ENCODE measurements around the gene DENND5B. TPM values are rescaled to one million over a fixed set of nuclear protein-coding genes. Genes with fewer than 3 reads are reported as not detected.

The DENND5B gene
- total RNA-seq, 4 donors from 2014 or later = 15.7 to 19.1 (median 18.5) TPM

DNA sequence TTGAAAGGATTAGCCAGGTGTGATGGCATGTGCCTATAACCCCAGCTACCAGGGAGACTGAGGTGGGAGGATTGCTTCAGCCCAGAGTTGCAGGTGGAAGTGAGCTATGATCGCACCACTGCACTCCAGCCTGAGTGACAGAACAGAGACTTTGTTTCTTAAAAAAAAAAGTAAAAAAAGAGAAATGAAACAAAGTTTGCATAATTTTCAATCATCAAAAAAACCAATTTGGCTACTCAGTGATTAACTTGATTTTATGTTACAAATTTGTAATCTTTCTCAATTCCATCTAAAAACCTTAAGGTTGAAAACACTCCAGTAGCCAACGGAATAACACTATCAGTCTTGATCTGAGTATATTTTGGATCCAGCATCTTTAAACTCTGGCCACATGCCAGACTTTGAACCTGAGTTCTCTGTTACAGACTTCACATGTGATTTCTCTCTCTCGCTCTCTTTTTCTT lies 12.6 kb upstream of the DENND5B start:
- Histone ChIP-seq H3K27me3 (no peaks in the 10 kb centered on the region), H3K4me3 (no peak overlapping the region), H3K36me3 (no peaks in the 10 kb centered on the region), H3K27ac (replicated peaks in 1 of 4) (no peak overlapping the region), H3K4me1 (no peaks in the 10 kb centered on the region), H3K9me3 (peaks cover 0 to 12% (median 10%) of the 10 kb centered on the region in 4 donors)
- intact Hi-C loops (cut with DNase I) = no loop called here
- no peak for DNase-seq (ENCODE audit: extremely low spot score)
- 76% methylated on average over 3 of the region's 3 CpGs for WGBS
- no peak for TF ChIP-seq POLR2AphosphoS5 (IDR thresholded peaks at IDR 0.05)
- TF ChIP-seq, protein P1, sequence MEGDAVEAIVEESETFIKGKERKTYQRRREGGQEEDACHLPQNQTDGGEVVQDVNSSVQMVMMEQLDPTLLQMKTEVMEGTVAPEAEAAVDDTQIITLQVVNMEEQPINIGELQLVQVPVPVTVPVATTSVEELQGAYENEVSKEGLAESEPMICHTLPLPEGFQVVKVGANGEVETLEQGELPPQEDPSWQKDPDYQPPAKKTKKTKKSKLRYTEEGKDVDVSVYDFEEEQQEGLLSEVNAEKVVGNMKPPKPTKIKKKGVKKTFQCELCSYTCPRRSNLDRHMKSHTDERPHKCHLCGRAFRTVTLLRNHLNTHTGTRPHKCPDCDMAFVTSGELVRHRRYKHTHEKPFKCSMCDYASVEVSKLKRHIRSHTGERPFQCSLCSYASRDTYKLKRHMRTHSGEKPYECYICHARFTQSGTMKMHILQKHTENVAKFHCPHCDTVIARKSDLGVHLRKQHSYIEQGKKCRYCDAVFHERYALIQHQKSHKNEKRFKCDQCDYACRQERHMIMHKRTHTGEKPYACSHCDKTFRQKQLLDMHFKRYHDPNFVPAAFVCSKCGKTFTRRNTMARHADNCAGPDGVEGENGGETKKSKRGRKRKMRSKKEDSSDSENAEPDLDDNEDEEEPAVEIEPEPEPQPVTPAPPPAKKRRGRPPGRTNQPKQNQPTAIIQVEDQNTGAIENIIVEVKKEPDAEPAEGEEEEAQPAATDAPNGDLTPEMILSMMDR (IDR thresholded peaks at IDR 0.05) = no peak
- TF ChIP-seq EP300 (IDR thresholded peaks at IDR 0.05) = no peak
- no peak for TF ChIP-seq POLR2A (IDR thresholded peaks at IDR 0.05; ENCODE audit: low read depth)

DNA sequence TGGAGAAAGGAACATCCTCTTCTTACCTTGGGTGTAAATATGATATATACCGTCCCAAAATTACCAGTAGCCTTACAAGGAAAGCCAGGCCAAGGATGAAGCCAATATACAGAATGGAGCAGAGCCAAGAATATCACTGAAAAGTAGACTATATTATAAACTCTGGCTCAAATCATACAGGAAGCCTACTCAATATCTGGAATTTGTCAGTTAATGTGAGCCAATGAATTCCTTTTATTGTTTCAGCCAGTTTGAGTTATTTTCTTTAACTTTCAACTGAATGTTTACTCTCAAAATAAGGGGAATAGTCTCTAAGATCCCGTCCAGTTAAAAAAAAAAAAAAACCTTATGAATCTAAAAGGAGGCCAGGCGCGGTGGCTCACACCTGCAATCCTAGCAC lies 9.8 kb upstream of the DENND5B start:
- Histone ChIP-seq H3K4me1 (no peaks in the 10 kb centered on the region), H3K9me3 (no peaks in the 10 kb centered on the region), H3K36me3 (no peaks in the 10 kb centered on the region), H3K4me3 (no peak overlapping the region), H3K27me3 (no peaks in the 10 kb centered on the region), H3K27ac (replicated peaks in 1 of 4) (no peak overlapping the region)
- 69% methylated on average over 4 of the region's 4 CpGs for WGBS
- no peak for DNase-seq (ENCODE audit: extremely low spot score)
- TF ChIP-seq, protein P1 (IDR thresholded peaks at IDR 0.05) = no peak
- no peak for TF ChIP-seq POLR2AphosphoS5 (IDR thresholded peaks at IDR 0.05)
- TF ChIP-seq POLR2A (IDR thresholded peaks at IDR 0.05; ENCODE audit: low read depth) = no peak
- TF ChIP-seq EP300 (IDR thresholded peaks at IDR 0.05) = no peak
- intact Hi-C loops (cut with DNase I) = no loop called here

DNA sequence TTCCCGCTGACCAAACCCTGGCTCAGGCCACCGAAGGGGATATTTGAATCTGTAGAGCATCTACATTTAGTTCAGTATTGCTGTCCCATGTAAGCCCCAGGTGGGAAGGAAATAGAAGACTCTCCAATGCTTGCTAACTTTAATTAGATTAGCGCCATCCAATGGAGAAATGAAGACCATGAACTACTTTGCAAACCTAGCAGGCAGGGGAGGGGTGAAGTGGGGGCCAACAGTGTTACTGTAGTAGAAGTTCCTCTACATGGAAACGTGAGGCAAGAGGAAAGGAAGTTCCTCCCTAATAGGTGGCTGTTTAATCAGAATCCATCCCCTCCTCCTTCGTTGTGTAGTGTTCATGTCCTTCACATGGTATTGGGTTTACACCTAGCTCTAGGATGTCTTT lies 9.3 kb upstream of the DENND5B start:
- intact Hi-C loops (cut with DNase I) = no loop called here
- H3K36me3 ChIP-seq = no peaks in the 10 kb centered on the region
- no peak for TF ChIP-seq POLR2AphosphoS5 (IDR thresholded peaks at IDR 0.05)
- TF ChIP-seq EP300 (IDR thresholded peaks at IDR 0.05) = no peak
- TF ChIP-seq POLR2A (IDR thresholded peaks at IDR 0.05; ENCODE audit: low read depth) = no peak
- TF ChIP-seq, protein P1 (IDR thresholded peaks at IDR 0.05) = no peak
- no peak for DNase-seq (ENCODE audit: extremely low spot score)
- 81% methylated on average over 5 of the region's 5 CpGs for WGBS
- H3K4me1 ChIP-seq = no peaks in the 10 kb centered on the region
- no peaks in the 10 kb centered on the region for H3K9me3 ChIP-seq
- no peak overlapping the region for H3K4me3 ChIP-seq
- H3K27me3 ChIP-seq = no peaks in the 10 kb centered on the region
- no peak overlapping the region for H3K27ac ChIP-seq (replicated peaks in 1 of 4)

DNA sequence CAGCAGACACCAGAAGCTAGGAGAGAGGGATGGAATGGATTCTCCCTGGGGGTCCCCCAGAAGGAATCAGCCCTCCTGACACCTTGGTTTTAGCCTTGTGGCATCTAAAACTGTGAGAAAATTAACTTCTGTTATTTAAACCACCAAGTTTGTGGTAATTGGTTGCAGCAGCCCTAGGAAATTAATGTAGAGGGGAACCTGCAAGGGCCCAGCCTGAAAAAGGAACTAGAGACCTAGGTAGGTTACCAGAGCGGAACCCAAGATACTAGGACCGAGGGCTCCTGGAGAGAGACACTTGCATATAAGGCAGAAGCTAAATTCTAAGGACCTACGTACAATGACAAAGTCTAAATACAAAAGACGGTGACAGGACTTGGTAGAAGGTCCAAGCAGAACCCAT lies 8.1 kb upstream of the DENND5B start:
- Histone ChIP-seq H3K36me3 (no peaks in the 10 kb centered on the region), H3K27ac (replicated peaks in 1 of 4) (no peak overlapping the region), H3K4me1 (no peaks in the 10 kb centered on the region), H3K4me3 (no peak overlapping the region), H3K27me3 (no peaks in the 10 kb centered on the region), H3K9me3 (no peaks in the 10 kb centered on the region)
- TF ChIP-seq, protein P1 (IDR thresholded peaks at IDR 0.05) = no peak
- no peak for TF ChIP-seq EP300 (IDR thresholded peaks at IDR 0.05)
- TF ChIP-seq POLR2AphosphoS5 (IDR thresholded peaks at IDR 0.05) = no peak
- no peak for TF ChIP-seq POLR2A (IDR thresholded peaks at IDR 0.05; ENCODE audit: low read depth)
- DNase-seq (ENCODE audit: extremely low spot score) = no peak
- 92% methylated on average over 4 of the region's 4 CpGs for WGBS
- intact Hi-C loops (cut with DNase I) = no loop called here

DNA sequence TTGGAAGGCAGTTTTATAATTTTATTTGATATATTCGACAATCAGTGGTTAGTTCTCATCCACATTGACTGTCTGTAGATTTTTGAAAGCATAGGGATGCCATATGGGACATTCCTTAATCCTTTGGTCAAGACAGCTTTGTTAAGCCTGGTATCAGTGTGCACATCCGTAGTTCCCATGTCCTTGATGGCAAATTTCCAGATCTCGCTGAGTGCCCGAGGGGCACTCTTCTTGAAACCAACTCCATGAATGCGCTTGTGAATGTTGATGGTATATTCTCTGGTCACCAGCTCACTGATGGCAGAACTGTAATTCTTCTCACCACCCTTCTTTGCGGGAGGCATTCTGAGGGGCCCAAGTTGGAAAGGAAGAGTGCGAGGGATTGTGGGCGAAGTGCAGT lies 6.1 kb upstream of the DENND5B start:
- Histone ChIP-seq H3K27me3 (no peaks in the 10 kb centered on the region), H3K36me3 (no peaks in the 10 kb centered on the region), H3K4me1 (no peaks in the 10 kb centered on the region), H3K9me3 (no peaks in the 10 kb centered on the region), H3K4me3 (no peak overlapping the region), H3K27ac (replicated peaks in 1 of 4) (no peak overlapping the region)
- no peak for TF ChIP-seq POLR2A (IDR thresholded peaks at IDR 0.05; ENCODE audit: low read depth)
- TF ChIP-seq EP300 (IDR thresholded peaks at IDR 0.05) = no peak
- TF ChIP-seq, protein P1 (IDR thresholded peaks at IDR 0.05) = no peak
- no peak for TF ChIP-seq POLR2AphosphoS5 (IDR thresholded peaks at IDR 0.05)
- no peak for DNase-seq (ENCODE audit: extremely low spot score)
- intact Hi-C loops (cut with DNase I) = no loop called here
- WGBS = 87% methylated on average over 8 of the region's 8 CpGs
